Smooth muscle cell of the coronary artery (primary cell): Measurements from ENCODE around the gene TBX15. TPM values are rescaled to one million over a fixed set of nuclear protein-coding genes. Genes with fewer than 3 reads are reported as not detected.

Experiments used
- total RNA-seq: library from RNA; depleted of rRNA; stranded (reverse); fragments of >200 nt; gene quantifications from 2 replicates; pipeline ENCODE4 v1.2.3, GENCODE V29; 2014; ENCODE audit warnings: low replicate concordance

TBX15 gene
- total RNA-seq = 1.2 and 20.9 TPM in 2 replicates

DNA sequence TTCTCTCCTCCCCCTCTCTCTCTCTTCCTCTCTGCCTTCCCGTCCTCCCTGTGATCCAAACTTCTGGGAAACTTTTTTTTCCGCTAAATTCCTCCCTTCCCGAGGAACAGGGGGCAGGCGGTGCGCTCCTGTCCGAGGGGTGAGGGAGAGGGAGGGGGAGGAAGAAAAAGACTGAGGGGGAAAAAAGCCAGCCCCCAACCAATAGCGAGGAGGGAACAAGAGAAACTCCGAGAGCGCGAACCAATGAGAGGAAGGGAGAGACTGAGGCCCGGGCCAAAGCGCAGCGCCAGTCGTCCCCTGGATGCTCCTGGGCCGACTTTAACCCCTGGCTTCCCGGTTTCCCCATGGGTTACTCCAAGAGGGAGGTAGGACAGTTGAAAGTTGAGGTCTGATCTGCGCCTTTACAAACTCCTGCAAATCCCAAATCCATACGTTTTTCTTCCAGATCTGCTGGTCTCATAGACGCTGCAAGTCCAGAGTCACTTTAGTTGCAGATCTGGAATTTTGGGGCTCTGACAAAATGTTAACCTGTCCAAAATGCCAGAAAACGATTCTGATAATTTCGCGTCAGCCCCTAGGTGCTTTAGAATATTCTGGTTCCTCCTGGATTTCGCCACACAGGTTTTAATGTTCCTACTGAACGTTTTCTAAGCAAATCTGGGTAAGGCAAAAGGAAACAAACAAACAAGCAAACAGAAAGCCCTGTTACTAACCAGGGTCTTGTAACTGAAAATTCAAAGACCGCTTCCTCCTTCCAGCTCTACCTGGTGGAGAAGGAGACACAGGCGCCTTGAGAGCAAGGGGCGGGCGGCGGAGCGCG, at the start of gene TBX15:
TBX15 (minus strand) TSS at position 158 of the 820 bp plus-strand sequence. CDS start 548 bp downstream, outside the sequence.

Other genes with a start within 250 kb of the TBX15 start
- 10.7 and 17.8 TPM in 2 replicates for gene WARS2, start 152.3 kb upstream of the TBX15 start, total RNA-seq